Activated CD4-positive, CD25-positive, alpha-beta regulatory T cell treated with anti-CD3 and anti-CD28 coated beads, Interleukin-2, amount 50 U/mL, for 16 hours (primary cell): Measurements from ENCODE around the gene IGFALS.

Experiments used
- DNase-seq: peaks from one replicate; pipeline ENCODE4 v3.0.0-alpha.2; 2020; ENCODE audit warnings: low read depth, low spot score

Gene IGFALS

DNA sequence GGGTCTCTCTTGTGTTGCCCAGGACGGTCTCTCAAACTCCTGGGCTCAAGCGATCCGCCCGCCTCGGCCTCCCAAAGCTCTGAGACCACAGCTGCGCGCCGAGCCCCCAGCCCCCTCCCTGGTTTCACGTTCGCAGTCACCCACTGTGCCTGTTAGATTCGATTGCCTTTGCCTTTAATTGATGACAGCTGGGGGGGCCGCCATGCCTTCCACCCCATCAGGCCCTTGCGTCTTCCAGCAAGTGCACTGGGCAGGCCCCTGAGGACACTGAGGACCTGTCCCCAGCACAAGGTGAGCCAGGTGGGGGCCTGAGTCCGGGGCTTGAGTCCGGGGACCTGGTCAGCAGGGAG lies 3.3 kb downstream of the IGFALS start:
- no peak for DNase-seq

DNA sequence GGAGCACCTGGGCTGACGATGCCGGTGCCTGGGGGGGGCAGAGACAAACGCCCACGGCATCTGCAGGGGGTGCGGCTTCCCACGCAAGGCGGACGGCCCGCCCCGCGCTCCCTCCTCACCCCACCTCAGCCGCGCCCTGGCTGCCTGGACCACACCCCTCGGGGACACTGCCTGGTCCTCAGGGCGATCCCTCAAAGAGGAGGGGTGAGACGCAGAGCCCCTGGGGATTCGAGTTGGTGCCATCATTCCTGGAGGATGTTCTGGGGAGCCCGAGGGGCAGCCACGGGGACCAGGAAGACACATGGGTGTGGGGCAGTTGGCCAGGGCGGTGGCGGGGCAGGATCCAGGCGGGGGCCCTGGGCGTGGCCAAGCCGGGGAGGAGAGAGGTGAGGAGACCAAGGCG lies 3.9 kb downstream of the IGFALS start:
- DNase-seq, result no peak

DNA sequence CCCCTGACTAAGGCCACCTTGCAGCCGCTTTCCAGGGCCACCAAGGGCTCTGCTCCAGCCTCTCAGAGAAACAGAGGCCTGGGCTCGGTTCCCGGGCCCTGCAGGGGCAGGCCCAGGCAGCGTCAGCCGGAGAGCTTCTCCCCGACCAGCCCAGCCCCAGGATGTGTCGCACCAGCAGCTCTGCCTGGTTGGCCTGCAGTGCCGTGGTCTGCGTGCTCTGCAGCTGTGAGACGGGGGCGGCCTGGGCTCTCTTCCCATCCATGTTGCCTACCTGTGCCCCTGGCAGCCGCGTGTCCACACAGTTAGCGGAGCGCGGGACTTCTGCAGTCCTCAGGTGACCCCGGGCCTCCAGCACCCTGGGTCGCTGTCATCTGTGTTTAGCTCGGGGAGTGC lies 4.8 kb downstream of the IGFALS start:
- DNase-seq, result no peak

DNA sequence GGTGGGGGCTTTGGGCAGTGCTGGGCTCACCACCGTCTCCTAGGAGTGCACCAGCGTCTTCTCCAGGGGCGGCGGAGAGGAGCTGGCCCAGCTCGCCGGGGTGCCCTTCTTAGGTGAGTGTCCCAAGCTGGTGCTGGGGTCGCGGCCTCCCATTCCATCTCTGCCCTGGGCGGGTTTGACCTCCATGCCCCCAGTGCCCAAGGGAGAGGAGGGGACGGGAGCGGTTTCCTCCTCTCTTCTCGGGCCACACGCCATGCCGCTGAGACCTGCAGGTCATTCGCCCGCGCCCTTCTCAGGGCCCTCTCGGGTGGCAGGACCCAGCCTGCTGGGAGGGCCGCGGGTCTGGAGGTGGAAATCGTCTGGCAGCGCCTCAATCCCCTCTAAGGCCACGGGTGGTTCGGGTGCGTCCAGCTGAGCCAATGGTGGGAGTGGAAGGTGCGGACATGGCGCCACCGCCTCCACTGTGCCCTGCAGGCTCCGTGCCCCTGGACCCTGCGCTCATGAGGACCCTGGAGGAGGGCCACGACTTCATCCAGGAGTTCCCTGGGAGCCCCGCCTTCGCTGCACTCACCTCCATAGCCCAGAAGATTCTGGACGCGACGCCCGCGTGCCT lies 5.3 kb downstream of the IGFALS start:
- no peak for DNase-seq

GRCh38 chr16:1787322-1788094 lies 6.0 kb downstream of the IGFALS start:
- DNase-seq, result no peak

DNA sequence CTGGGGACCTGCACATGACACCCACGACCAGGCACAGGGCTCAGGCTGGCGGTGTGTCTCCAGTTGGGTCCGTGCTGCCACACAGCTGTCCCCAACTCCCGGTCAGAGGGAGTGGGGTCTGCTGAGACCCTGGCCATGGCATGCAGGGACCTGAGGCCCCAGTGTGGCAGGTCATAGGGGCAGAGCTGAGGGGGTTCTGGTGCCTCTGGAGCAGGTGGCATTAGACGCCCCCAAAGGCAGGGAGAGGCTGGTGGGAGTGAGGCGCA lies 6.5 kb downstream of the IGFALS start:
- no peak for DNase-seq

DNA sequence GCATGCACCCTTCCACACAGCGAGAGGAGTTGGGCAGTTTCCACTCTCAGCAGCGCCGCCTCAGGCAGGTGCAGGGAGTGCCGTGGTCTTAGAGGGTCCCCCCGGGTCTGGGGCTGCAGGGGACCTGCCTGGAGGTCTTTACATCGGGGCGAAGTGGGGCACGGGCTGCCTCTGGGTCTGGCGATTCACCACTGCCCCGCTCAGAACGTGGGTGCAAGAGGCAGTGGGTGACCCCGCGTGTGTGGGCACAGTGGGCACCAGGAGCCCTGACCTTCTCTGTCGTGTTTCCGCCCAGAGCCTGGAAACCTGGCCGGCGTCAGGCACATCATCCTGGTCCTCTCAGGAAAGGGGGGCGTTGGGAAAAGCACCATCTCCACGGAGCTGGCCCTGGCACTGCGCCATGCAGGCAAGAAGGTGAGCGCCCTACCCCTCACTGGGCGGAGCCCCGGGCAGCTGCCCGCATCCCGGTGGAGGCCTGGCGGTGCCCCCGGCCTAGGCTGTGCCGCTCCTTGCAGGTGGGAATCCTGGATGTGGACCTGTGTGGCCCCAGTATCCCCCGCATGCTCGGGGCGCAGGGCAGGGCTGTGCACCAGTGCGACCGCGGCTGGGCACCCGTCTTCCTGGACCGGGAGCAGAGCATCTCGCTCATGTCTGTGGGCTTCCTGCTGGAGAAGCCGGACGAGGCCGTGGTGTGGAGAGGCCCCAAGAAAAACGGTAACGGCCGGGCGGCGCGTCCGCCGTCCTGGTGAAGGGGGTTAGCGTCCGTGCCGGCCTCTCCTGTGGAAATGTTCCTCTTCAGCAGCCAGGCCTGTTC lies 7.1 kb downstream of the IGFALS start:
- no peak for DNase-seq

- DNase-seq, result no peak
Observed at GRCh38 chr16:1785846-1786170, 7.7 kb downstream of the IGFALS start.

- DNase-seq, result no peak
Observed at GRCh38 chr16:1784977-1785845, 8.3 kb downstream of the IGFALS start.

DNA sequence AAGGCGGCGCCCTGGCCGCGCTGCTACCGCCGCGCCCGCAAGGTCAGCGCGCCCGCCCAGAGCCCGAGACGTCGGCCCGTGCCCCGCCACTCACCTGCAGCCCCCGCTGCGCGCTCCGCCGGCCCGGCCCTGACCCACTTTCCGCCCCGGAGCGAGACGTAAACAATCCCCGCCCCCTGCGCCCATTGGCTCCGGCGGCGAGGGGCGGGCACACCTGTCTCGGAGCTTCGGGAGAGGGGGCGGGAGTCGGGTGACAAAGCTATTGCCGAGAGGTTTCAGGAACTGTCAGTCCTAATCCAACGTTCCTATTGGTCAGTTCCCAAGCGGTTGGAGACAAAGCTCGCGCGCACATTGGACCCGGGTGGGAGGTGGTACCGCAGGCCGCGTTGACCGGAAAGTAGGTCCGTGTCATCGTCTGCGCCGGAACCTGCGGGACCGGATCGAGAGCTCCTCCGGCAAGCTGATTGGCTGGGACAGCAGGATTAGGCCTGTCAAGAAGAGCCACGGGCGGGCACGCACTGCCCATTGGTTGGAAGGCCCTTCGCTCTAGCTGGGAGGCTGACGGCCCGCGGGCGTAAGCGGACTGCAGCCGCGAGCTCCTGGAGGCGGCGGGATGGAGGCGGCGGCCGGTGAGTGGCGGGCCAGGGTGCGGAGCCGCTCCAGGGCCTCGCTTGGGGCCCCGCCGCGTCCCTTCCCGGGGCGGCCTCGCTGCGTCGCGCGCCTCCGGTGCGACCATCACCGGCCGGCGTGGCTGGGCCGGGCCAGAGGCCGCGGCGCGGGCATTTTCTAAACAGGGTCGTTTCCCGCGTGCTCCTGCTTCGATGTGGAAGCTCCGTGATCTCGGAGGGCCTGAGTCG lies 10.9 kb downstream of the IGFALS start, which contains the start of the genes NUBP2 and SPSB3:
Gene NUBP2, plus strand, starts transcription at position 553 of the 857 bp plus-strand sequence. Its CDS starts 61 bp downstream, at position 614.
Gene SPSB3, minus strand, starts transcription at position 164 of the 857 bp plus-strand sequence. CDS start 1,088 bp downstream, outside the sequence.
- DNase-seq, result peak; percentile 97

DNA sequence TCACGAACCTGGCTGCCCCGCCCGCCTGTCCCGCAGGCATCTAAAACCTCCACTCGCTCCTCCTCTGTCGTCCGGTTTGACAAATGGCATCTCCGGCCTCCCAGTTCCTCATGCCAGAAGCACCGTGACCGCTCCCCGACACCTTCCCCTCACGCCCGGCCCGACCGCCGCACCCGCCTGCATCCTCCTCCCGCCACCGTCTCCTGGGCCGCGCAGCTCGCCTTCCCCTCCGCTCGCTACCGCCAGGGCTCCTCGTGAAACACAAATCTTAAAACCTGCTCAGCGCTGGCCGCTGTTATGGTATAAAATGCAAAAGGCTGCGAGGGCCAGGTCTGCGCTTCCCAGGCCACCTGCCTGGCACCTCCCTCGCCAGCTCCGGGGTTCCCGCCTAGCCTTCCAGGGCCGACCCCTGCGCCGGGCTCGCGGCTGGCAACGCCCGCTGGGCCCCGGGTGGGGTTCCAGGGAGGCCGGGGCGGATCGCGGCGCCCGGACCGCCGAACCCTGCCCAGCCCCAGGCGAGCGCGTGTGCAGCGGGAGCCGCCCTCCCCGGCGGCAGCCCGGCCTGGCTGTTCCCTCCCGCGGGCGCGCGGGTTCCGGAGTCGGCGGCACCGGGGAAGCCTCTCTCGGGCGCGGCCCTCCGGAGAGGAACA lies 11.6 kb downstream of the IGFALS start:
- no peak for DNase-seq

DNA sequence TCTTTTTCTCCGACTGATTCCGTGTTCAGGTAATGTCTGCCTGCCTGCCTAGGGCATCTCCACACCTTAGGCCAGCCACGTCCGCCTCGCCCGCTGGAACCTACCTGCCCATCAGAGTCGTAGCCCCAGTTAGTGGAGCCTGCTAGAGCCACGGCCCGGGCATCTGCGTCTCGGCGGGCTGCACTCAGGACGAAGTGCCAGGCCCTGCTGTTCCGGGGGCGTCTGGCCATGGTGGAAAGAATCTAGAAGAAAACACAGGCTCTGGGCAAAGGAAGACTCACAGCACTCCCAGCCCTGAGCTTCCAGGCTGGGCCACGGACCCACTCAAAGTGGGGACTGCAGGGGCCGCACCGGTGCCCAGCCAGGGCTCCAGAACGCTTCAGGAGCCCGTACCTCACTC lies 12.3 kb downstream of the IGFALS start:
- DNase-seq, result no peak

DNA sequence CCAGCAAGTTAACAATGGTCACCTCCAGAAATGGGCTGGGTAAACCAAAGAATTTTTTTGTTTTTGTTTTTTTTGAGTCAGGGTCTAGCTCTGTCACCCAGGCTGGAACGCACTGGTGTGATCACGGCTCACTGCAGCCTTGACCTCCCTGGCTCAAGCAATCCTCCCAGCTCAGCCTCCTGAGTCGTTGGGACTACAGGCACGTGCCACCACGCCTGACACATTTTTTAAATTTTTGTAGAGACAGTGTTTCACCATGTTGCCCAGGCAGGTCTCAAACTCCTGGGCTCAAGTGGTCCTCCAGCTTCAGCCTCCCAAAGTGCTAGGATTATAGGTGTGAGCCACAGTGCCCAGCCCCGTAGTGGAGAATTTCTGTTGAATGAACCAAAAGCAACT lies 12.8 kb downstream of the IGFALS start:
- DNase-seq, result no peak

DNA sequence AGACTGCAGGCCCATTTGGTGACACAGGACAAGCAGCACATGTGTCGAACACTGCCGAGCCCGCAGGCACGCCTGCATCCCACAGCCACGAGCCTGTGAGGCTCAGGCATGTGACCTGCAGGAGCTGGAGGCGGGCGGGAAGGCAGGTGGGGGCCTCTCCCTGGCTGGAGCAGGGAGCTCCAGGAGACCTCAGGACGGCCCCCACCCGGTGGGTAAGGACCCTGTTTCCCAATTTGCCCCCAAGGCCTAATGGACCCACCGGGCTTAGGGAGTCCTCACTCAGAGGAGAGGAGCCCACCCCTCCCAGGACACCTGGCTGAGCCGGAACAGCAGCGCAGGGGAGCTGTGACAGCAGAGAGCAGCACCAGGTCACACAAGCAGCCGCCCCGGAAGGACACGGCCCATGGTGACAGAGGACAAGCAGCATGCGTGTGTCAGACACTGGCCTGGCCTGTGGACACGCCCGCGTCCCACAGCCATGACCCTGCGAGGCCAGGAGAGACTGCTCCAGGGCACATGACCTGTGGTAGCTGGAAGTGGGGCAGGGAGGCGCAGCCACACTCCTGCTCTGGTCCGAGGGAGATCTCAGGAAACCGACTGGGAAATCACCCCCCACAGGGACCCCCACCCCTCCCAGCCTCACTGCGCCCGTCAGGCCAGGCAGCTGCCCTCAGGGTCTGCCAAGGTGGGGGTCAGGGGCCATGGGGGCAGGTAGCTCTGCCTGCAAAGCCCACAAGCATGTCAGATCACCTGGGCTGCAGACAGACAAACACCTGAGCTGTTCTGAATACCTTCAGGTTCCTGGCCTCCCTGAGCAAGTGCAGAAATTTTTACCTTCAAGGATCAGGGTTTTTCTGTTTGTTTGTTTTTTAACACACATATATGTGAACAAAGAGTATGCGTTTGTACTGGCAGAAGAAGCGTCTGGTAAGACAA lies 13.5 kb downstream of the IGFALS start:
- no peak for DNase-seq

GRCh38 chr16:1779234-1779701 lies 14.2 kb downstream of the IGFALS start:
- DNase-seq, result no peak

DNA sequence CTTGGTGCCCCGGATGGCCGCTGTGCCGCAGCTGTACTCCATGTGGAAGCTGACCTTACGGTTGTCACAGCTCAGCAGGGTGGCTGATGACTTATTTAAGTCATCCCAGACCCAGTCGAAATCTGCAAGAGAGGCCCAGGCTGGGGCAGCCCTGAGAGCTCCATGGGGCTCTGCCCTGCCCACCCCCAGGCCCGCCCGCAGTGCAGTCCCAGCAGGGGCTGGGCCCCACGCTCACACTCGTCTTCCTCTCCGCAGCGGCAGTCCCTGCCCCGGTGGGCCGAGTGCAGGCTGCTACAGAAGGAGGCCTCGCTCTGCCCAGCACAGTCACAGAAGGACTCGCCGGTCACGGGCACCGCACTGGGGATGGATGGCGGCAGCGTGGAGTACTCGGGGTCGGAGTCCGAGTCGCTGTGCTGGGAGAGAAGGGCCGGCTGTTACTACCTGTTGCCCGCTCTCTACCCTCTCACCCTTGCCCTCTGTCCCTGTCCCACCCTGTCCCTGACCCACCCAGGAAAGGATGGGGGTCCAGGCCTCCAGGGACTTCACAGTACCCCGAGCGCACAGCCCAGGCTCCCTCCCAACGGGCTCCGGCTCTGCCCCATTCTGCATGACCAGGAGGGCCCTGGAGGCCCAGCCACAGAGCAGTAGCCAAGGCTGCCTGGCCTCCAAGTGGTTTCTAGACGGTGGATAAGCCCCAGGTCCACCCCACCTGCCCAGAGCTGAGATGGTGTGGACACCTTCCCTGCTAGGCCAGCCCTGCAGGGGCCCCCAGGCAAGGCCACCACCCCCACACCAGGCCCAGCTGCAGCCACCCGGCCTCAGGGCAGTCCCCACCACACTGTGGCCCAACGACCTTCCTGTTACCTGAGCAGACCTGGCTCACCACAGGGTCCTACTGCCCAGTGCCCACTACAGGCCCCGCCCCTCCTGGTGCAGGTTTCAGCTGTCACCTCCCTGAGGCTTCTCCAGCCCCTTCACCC lies 15.0 kb downstream of the IGFALS start:
- no peak for DNase-seq

DNA sequence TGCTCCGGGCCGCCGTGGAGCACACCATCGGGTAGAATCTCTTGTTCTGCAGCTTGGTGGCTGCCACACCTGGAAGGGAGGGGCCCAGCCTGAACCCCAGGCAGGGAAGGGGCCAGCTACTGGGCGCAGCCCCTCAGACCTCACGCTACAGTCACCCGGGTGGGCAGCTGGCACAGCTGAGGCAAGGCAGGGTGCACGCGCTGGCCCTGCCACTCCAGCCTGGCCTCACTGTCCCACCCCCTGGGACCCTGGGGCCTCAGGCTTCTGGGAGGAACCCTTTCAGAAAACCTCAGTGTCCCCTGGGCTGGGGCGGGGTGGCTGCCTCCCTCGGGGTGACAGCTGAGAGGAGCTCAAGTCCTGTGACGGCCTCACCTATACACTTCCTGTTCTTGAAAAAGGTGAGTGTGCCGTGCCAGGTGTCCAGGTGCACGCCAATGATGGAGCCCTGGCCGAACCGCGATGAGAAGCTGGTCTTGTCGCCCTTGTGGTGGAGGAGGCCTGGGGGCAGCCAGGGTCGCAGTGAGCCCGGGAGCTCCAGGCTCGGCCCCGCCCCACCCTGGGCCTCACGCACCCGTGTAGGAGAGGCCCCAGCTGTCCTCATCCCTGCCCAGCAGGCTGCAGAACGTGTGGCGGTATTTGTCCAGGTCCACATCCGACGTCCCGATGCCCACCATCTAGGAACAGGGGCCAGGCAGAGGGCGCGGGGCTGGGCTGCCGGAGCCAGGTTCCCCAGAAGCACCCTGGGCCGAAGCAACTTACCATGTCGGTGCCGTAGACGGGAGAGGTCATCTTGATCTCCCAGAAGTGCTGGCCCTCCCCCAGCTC lies 15.9 kb downstream of the IGFALS start:
- no peak for DNase-seq
